HG02678 (cell line): Measurements from ENCODE around the gene CHRNA4.

Experiments
- ATAC-seq: cut with Tn5 transposase; IDR thresholded peaks from one replicate; pipeline ENCODE4 v1.9.1; 2021; ENCODE audit warnings: mild to moderate bottlenecking, moderate library complexity; ENCODE audit not compliant: unreplicated experiment

Gene CHRNA4

DNA sequence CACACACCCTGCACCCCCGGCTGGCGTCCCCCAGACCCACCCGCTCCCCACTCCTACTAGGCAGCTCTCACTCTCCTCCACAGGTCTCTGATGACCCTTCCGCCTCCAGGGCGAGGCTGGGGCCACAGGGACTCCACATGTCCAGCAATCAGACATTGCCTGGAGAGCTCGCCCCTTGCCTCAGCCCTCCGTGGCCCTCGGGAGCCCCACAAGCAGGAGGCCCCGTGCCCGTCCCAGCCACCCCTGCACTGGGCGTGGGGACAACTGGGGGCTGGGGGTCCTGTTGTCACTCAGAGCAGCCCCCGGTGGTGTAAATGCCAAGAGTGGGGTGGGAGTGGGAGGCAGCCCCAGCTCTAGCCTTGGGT lies 66.6 kb downstream of the CHRNA4 start:
- no peak for ATAC-seq

DNA sequence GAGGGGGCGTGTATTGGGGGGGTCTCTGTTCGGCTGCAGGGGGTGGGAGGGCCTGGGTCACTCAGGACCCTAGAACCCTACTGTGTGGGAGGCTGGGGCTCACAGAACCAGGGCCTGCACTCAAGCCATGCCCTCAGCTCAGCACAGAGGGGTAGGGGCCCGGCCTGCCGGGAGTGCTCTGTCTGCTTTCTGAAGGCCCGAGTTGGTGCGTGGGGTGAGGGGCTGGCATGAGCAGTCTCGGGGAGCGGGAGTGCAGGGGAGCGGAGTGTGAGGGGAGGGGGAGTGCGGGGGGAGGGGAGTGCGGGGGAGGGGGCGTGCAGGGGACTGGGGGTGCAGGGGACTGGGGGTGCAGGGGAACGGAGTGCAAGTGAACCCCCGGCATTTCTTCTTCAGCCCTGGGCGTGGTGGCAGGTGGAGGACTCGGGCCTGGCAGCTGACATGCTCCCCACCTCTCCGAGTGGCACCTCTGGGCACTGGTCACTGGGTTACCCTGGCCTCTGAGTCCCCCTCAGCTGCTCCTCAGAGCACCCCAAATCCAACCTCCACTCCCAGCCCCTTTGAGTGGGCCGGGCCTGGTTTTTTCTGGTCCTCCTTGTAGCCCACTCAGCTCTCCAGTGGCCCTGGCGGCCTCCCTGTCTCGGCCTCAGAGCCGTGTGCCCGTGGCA lies 67.1 kb downstream of the CHRNA4 start:
- no peak for ATAC-seq

DNA sequence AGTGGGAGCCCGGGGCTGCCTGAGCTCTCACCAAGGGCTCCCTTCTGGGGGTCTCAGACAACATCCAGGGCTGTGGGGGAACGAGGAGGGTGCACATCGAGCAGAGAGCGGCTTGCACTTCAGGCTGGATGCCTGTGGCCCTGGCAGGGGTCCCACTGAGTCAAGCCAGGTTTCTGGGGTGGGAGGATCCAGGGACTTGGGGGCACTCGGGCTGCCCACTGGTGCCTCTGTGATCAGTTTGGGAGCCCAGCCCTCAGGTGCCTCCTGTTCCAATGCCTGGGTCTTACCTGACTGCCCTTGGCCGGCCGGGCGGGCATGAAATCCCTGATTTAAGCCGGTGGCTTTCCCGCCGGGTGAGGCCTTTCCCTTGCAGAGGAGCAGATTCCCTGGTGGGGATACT lies 67.7 kb downstream of the CHRNA4 start:
- no peak for ATAC-seq
